Hepatocyte (in vitro differentiated cells): ENCODE measurements around the gene AP1S3.

Experiments used
- EZH2 ChIP-seq: fragments of 200-600 bp; sonication (generic); IDR thresholded peaks from 2 replicates; pipeline ENCODE4 v1.6.1; 2016; ENCODE audit warnings: antibody characterized with exemption, mild to moderate bottlenecking, borderline replicate concordance
- EZH2phosphoT487 ChIP-seq: fragments of 200-600 bp; sonication (generic); IDR thresholded peaks from one replicate; pipeline ENCODE4 v1.6.1; 2018; ENCODE audit warnings: antibody characterized with exemption, mild to moderate bottlenecking, low read depth, moderate library complexity; ENCODE audit not compliant: unreplicated experiment, severe bottlenecking
- TF ChIP-seq, protein P1 (sequence below): fragments of 200-600 bp; sonication (generic); IDR thresholded peaks from 2 replicates; pipeline ENCODE4 v1.5.1; 2016; ENCODE audit warnings: antibody characterized with exemption, mild to moderate bottlenecking; ENCODE audit not compliant: poor library complexity

DNA sequence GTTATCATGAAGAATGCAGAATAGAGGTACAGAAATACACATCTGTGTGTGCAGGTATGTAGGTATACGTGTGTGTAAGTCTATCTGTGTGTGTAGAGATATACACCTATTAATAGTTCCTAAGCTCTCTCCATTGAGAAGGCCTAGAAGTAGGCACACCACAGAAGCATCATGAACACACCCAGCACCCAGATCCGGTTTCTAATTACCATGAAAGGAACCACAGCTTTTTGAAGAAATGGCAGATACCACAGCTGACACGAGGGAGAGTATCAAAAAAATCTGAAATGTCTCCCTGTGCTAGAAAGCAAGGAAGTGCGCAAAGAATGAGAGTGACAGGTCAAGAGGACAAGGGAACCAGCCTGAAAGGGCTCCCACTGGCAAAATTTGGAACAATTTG, 27.7 kb upstream of the AP1S3 start:
- TF ChIP-seq EZH2 (no peak), EZH2phosphoT487 (no peak)
- TF ChIP-seq, protein P1, sequence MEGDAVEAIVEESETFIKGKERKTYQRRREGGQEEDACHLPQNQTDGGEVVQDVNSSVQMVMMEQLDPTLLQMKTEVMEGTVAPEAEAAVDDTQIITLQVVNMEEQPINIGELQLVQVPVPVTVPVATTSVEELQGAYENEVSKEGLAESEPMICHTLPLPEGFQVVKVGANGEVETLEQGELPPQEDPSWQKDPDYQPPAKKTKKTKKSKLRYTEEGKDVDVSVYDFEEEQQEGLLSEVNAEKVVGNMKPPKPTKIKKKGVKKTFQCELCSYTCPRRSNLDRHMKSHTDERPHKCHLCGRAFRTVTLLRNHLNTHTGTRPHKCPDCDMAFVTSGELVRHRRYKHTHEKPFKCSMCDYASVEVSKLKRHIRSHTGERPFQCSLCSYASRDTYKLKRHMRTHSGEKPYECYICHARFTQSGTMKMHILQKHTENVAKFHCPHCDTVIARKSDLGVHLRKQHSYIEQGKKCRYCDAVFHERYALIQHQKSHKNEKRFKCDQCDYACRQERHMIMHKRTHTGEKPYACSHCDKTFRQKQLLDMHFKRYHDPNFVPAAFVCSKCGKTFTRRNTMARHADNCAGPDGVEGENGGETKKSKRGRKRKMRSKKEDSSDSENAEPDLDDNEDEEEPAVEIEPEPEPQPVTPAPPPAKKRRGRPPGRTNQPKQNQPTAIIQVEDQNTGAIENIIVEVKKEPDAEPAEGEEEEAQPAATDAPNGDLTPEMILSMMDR: no peak
